NCI-H2227 (cell line): ENCODE data around the gene KCTD16.

Experiments
- DNase-seq: peaks from one replicate; lab custom pipeline; 2025; ENCODE audit not compliant: unreplicated experiment; lab: John Stamatoyannopoulos, UW

The KCTD16 gene

DNA sequence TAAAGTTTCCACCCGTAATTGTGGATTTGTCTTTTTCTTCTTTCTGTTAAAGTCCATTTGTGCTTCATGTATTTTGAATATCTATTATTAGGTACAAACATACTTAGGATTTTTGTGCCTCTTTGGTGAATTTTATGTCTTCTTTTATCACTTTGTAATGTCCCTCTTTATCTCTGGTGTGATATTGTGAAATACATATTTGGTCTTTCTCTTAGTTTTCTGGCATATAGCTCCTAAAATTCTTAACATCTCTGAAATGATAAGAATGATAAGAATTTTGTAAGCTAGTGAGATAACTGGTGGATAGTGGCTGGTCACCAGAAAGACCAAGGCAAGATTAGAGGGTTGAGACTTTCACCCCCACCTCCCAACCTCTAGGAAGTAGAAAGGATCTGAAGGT, 111.1 kb downstream of the KCTD16 start:
- no peak for DNase-seq

- DNase-seq: no peak
Measured at GRCh38 chr5:144284036-144284435, 113.4 kb downstream of the KCTD16 start.

DNA sequence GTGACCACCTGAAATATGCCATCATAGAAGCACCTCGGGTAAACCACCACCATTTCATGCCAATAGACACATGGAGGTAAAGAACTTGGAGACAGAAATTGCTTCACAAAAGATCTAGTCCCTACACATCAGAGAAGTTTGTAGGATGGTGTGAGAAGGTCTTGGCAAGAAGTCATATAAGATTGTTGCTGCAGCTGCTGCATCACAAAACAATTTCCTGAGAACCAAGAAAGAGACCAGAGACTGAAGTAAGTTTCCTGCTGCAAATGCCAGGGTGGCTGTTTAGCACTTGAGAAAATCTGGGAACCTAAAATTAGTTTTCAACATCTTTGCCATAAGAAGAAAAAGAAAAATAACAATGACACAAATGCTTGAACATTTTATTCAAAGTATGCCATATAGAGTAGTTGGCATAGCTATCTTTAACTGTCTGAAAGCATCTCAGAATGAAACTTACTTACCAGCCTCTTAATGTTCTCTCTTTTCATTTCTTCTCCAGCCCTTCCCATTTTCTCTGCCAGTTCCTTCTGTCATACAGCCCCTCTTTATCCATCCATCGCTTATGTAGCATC, 114.3 kb downstream of the KCTD16 start:
- no peak for DNase-seq

DNA sequence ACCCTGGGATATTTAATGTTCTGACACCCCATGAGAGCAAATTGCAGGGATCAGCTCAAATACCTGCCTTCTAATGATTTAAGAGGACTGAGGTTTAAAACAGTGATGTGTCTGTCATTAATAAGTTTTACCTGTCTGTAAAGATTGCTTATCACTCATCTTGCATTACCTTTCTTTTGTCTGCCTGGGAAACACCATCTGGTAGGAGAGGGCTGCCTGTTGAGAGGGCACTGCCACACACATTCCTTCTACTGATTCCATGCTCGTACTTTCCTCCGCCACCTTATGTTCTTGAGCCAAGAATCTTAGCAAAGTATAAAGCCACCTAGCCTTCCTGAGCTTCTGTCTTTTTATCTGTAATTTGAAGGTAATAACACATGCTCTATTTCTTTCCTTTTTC, 118.6 kb downstream of the KCTD16 start:
- DNase-seq: no peak

DNA sequence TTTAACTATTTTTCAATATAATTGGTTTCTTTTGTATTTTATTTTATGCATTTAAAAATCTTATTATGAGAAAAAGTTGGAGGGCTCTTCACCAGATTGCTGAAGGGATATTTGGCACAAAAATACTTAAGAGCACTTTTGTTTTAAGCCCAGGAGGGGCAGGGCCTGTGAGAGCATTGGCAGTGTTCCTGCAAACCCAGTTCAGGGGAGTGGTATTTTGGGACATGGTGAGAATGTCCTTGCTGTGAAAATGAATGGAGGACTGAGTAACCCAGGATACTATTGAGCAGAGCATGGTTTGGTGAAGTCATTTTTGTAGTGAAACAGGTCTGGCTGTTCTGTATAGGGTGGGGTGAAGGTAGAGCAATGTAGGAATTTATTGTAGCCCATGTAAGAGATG, 121.4 kb downstream of the KCTD16 start:
- no peak for DNase-seq

DNA sequence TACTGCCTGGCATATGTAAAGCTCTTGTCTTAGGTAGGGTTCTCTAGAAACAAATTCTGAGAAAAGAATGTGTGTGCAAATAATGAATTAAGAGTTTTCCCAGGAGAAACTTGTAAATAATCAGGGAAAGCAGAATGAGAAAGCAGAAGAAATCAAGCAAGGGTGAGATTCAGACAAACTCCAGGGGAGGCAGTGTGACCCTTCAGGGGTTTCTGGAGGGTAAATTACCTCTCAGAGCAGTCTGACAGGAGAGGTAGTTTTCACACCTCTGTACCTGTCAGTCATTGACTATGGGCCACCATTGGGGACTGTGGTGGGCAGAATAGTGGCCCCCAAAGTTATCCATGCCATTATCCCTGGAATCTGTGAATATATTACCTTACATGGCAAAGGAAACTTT, 124.6 kb downstream of the KCTD16 start:
- no peak for DNase-seq

DNA sequence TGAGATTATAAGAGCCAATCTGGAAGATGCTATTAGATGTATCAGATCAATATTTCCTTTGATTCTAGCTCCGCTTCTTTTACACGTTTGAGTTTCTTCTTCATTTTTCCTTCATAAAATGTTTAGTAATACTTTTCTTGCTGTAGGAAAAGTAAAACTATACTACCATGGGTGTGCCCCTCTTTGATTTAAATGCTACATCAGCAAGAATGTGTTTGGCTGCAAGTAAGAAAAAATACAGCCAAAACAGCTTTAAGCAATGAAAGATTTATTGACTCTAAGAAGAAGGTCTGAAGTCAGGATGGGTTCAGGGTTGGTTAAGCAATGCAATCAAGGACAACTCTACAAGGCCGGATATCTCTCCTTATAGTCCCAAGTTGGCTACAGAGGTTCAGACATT, 126.4 kb downstream of the KCTD16 start:
- no peak for DNase-seq

DNA sequence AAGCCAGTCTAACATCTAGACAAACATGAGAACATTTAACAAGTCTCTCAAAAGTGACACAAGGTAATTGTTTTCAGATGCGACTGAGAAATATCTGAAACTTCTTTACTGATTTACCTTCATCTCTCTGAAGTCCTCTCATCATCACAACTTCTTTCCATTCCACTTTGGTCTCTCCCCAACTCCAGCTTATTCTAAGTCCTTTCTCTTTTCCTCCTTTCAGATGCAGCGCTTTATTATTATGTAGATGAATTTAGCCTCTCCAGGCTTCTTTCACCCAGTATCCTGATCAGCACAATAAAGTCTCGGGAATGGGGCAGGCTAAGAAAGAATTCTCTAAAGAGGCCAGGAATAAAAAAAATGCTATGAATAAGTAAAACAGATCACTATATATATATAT, 128.0 kb downstream of the KCTD16 start:
- DNase-seq: no peak

- no peak for DNase-seq
Measured at GRCh38 chr5:144304688-144305087, 134.0 kb downstream of the KCTD16 start.

DNA sequence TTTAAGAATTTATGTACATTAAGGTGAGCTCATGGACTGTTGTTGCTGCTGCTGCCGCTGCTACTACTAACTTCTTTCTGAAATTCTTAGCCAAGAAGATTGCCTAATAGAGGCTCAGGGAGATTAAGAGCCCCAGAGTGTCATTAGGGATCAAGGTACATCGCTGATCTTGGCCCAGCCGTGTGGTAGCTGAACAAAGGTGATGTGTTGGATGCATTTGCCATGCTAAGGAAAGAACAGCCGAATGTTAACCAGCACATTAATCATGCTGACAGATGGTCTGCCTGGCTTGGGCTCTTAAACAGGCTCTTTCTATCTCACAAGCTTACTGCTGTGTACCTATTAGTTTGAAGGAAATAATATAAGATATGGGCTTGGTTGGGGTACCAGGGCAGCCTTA, 137.1 kb downstream of the KCTD16 start:
- peak; percentile 29 for DNase-seq

GRCh38 chr5:144308174-144308573, 137.5 kb downstream of the KCTD16 start:
- peak; percentile 27 for DNase-seq

DNA sequence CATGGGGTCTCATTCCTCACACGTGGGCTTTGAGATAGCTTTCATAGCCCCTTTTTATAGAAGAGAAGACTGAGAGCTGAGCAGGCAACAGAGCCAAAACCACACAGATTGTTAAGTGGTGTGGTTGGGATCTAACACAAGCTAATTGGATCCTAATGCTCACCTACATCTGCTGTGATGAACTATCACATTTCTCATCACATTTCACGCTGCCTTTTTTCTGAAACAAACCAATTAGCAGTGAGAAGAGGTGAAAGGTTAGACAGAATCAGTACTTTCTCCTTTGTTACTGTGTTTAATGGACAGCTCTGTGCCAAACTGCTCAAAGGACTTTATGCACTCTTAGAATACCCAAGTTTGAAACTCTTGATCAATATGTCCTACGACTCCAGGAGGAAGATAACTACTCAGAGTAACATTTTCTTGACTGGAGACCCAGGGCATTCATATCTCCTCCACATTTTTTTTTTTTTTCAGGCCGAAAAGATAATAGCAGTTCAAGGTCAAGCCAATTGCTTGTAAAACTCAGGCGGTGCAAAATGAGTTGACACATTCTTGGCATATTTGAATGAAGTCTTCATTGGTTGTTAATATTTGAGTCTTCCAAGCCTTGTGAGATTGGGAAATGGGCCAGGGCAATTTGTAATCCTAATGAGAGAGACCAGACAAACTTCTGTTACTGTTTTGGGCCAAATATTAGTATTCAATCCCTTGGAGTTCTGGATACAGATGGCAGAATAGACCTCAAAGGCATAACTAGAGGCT, 138.4 kb downstream of the KCTD16 start:
- DNase-seq: no peak

GRCh38 chr5:144310621-144311020, 139.9 kb downstream of the KCTD16 start:
- no peak for DNase-seq

- no peak for DNase-seq
Measured at GRCh38 chr5:144313147-144313726, 142.6 kb downstream of the KCTD16 start.

- no peak for DNase-seq
Measured at GRCh38 chr5:144315026-144315425, 144.4 kb downstream of the KCTD16 start.

DNA sequence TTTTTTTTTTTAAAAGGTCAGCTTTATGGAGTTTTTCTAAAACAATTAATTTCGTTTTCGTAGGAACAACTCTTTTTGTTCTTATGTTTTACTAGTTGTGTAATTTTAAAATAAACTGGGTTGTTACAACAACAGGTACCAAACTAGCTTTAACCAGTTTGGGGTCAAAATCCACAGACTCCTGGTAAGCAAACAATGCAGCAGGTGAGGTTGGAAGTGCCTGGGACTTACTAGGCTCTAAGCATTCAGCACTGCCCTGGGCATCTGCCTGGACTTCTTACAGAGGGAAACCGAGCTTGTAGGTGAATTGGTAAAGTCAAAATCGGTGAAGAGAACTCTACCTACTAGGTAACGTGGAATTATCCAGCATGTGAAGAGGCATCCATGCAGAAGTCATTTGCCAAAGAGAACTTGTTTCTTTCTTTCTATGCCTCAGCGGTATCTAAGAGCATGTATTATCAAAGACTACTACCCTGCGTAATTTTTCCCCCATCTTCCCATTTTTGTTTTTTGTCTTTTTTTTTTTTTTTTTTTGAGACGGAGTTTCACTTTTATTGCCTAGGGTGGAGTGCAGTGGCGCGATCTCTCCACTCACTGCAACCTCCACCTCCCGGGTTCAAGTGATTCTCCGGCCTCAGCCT, 145.4 kb downstream of the KCTD16 start:
- no peak for DNase-seq

GRCh38 chr5:144318011-144318410, 147.3 kb downstream of the KCTD16 start:
- no peak for DNase-seq

GRCh38 chr5:144318460-144318859, 147.8 kb downstream of the KCTD16 start:
- no peak for DNase-seq

- no peak for DNase-seq
Measured at GRCh38 chr5:144323181-144323580, 152.5 kb downstream of the KCTD16 start.

DNA sequence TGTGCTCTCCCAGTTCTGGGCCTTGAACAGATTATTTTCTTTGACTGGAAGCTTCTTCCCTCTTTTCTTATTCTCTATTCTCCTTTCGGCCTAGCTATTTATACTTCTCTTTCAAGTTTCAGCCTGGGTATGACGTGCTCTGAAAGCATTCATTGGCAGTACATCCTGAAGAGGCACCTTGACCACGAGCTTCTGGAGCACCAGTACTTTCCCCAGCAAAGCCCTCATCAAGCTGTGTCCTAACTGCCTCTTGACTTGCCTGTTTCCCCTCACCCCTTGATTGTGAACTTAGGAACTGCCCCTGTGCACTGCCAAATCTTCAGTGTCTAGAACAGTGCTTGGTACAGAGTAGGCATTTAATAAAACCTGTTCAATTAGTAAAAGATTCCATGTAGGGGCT, 154.9 kb downstream of the KCTD16 start:
- DNase-seq: no peak

GRCh38 chr5:144328494-144328893, 157.8 kb downstream of the KCTD16 start:
- DNase-seq: no peak

GRCh38 chr5:144328980-144329379, 158.3 kb downstream of the KCTD16 start:
- DNase-seq: no peak
